PC-9 (cell line): ENCODE measurements around the gene GPBAR1.

ENCODE experiments used
- CTCF ChIP-seq: fragments of 200-600 bp; sonication (generic); conservative IDR thresholded peaks from 2 replicates; pipeline ENCODE4 v1.6.1; 2017; ENCODE audit warnings: mixed run types, antibody characterized with exemption, mild to moderate bottlenecking, moderate library complexity
- EZH2 ChIP-seq: fragments of 200-600 bp; sonication (generic); IDR thresholded peaks from 2 replicates; pipeline ENCODE4 v1.8.0; 2017; ENCODE audit warnings: antibody characterized with exemption, low read depth

DNA sequence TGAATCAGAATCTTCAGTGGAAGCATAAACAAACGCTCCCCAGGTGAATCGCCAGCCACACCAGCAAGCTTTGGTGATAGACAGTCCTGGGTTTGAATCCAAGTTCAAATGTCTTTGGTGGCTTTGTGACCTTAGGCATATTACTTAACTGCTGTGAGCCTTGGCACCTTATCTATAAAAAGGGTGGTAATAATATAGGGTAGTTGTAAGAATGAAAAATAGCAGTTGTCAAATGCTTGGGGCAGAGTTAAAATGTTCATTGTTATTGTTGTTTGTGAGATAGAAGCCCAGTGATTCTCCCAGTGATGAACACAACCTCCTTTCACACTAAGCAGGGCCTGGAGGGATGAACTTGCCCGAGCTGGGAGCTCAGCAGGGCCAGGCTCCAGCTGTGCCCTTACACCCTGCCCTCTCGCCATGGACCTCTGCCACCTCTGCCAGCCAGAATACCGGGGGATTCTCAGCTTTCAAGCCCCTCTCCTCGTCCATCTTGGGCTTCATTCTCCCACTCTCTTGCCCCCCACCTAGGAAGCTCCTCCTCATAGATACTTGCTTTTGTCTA lies 37.6 kb downstream of the GPBAR1 start:
- no peak for TF ChIP-seq CTCF
- TF ChIP-seq EZH2, result no peak
